ENCODE measurements around the gene CFAP57.
"Not testable (repeated sequence)": the region's sequence is repeated elsewhere in the genome, so short reads cannot be mapped to it uniquely, and the experiment has no call there.

The CFAP57 gene

GRCh38 chr1:43137445-43138052, 34.6 kb upstream of the CFAP57 start:
- DNase-seq (ENCODE audit: low spot score) = no peak
- TF ChIP-seq CTCF (IDR thresholded peaks at IDR 0.05; ENCODE audit: extremely low read depth, missing control alignments) = no peak

GRCh38 chr1:43139295-43139694, 32.8 kb upstream of the CFAP57 start:
- DNase-seq (ENCODE audit: low spot score) = not testable (repeated sequence)

GRCh38 chr1:43140010-43140409, 32.1 kb upstream of the CFAP57 start:
- TF ChIP-seq CTCF (IDR thresholded peaks at IDR 0.05; ENCODE audit: extremely low read depth, missing control alignments) = no peak
- no peak for DNase-seq (ENCODE audit: low spot score)

GRCh38 chr1:43140583-43140982, 31.5 kb upstream of the CFAP57 start:
- TF ChIP-seq CTCF (IDR thresholded peaks at IDR 0.05; ENCODE audit: extremely low read depth, missing control alignments) = no peak
- DNase-seq (ENCODE audit: low spot score) = no peak

GRCh38 chr1:43143441-43143888, 28.7 kb upstream of the CFAP57 start:
- DNase-seq (ENCODE audit: low spot score) = no peak

GRCh38 chr1:43144237-43144636, 27.9 kb upstream of the CFAP57 start:
- no peak for DNase-seq (ENCODE audit: low spot score)
- TF ChIP-seq CTCF (IDR thresholded peaks at IDR 0.05; ENCODE audit: extremely low read depth, missing control alignments) = no peak

More at GRCh38 chr1:43143441-43143888, 28.7 kb upstream of the CFAP57 start:
- no peak for TF ChIP-seq CTCF (IDR thresholded peaks at IDR 0.05; ENCODE audit: extremely low read depth, missing control alignments)

- peak; percentile 25 for DNase-seq (ENCODE audit: low spot score)
- no peak for TF ChIP-seq CTCF (IDR thresholded peaks at IDR 0.05; ENCODE audit: extremely low read depth, missing control alignments)
These were observed 24.4 kb upstream of the CFAP57 start for GRCh38 chr1:43147625-43148327.

- DNase-seq (ENCODE audit: low spot score) = no peak
- TF ChIP-seq CTCF (IDR thresholded peaks at IDR 0.05; ENCODE audit: extremely low read depth, missing control alignments) = no peak
These were observed 22.2 kb upstream of the CFAP57 start for GRCh38 chr1:43149889-43150288.

Data from GM20000 (cell line).